IgD-negative memory B cell (primary cell): ENCODE results near the gene EDN1. TPM values are rescaled to one million over a fixed set of nuclear protein-coding genes. Genes with fewer than 3 reads are reported as not detected.
"Not testable (repeated sequence)": the region's sequence is repeated elsewhere in the genome, so short reads cannot be mapped to it uniquely, and the experiment has no call there.

Experiments
- H3K27ac Mint-ChIP-seq, 3 donors: one replicate each; pipeline ENCODE4 v1.8.0; 2020 to 2022; ENCODE audit warnings: mild to moderate bottlenecking in 3 of 3, mixed read lengths in 3 of 3, moderate library complexity in 1 of 3
- H3K27me3 Mint-ChIP-seq: one replicate; pipeline ENCODE4 v1.8.0; 2021; ENCODE audit warnings: mixed read lengths
- H3K36me3 Mint-ChIP-seq: one replicate; pipeline ENCODE4 v1.8.0; 2020; ENCODE audit warnings: mild to moderate bottlenecking, mixed read lengths
- H3K4me1 Mint-ChIP-seq, 3 donors: one replicate each; pipeline ENCODE4 v1.8.0; 2020 to 2022; ENCODE audit warnings: mixed read lengths in 3 of 3, mild to moderate bottlenecking in 1 of 3
- H3K4me3 Mint-ChIP-seq, 4 donors: one replicate each; pipeline ENCODE4 v1.8.0; 2020 to 2022; ENCODE audit warnings: mild to moderate bottlenecking in 4 of 4, mixed read lengths in 4 of 4, moderate library complexity in 3 of 4
- H3K9me3 Mint-ChIP-seq, 3 donors: one replicate each; pipeline ENCODE4 v1.8.0; 2020 to 2021; ENCODE audit warnings: mixed read lengths in 3 of 3, mild to moderate bottlenecking in 1 of 3
- polyA plus RNA-seq: library from polyadenylated mRNA; unstranded; fragments of 300-500 nt; fragmentation: Illumina TruSeq; gene quantifications from one replicate; pipeline ENCODE4 v1.2.3, GENCODE V29; 2021

Gene EDN1
- polyA plus RNA-seq, 1 donor from 2014 or later: not detected

GRCh38 chr6:12314751-12315150 is 24.6 kb downstream of the EDN1 start:
- no peaks in the 10 kb centered on the region for H3K27me3 Mint-ChIP-seq
- H3K27ac Mint-ChIP-seq: no peak overlapping the region
- no peaks in the 10 kb centered on the region for H3K4me1 Mint-ChIP-seq
- no peak overlapping the region for H3K4me3 Mint-ChIP-seq
- peaks cover 0 to 6% (median 5%) of the 10 kb centered on the region in 3 donors for H3K9me3 Mint-ChIP-seq
- H3K36me3 Mint-ChIP-seq: peaks cover 2% of the 10 kb centered on the region

GRCh38 chr6:12315292-12316081 is 25.3 kb downstream of the EDN1 start:
- Mint-ChIP-seq H3K4me3 (no peak overlapping the region), H3K9me3 (peaks cover 0 to 6% (median 5%) of the 10 kb centered on the region in 3 donors), H3K27me3 (peaks cover under 1% of the 10 kb centered on the region), H3K4me1 (no peaks in the 10 kb centered on the region), H3K27ac (no peak overlapping the region), H3K36me3 (peaks cover 2% of the 10 kb centered on the region)

DNA sequence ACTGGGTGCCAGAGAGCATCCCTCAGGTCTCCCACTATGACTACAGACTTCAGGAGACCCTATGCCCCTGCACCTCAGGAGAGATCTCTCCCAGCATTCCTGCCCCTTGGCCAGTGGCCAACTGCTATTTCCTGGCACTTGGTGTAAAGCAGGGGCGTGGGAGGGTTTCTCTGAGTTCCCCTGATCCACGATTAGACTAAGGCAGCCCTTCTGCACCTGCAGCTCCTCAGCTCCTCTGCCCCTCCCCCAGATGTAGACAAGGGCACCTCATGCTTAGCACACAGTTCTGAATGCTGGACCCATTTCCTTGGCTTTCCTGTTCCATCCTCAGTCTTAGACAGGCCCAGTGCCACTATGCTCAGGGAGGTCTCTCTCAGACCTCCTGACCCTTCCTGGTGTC is 28.6 kb downstream of the EDN1 start:
- no peak overlapping the region for H3K4me3 Mint-ChIP-seq
- H3K4me1 Mint-ChIP-seq: no peaks in the 10 kb centered on the region
- peaks cover 6% of the 10 kb centered on the region for H3K27me3 Mint-ChIP-seq
- peaks cover 6% of the 10 kb centered on the region for H3K36me3 Mint-ChIP-seq
- H3K9me3 Mint-ChIP-seq: peaks cover 0 to 6% (median 5%) of the 10 kb centered on the region in 3 donors
- no peak overlapping the region for H3K27ac Mint-ChIP-seq

DNA sequence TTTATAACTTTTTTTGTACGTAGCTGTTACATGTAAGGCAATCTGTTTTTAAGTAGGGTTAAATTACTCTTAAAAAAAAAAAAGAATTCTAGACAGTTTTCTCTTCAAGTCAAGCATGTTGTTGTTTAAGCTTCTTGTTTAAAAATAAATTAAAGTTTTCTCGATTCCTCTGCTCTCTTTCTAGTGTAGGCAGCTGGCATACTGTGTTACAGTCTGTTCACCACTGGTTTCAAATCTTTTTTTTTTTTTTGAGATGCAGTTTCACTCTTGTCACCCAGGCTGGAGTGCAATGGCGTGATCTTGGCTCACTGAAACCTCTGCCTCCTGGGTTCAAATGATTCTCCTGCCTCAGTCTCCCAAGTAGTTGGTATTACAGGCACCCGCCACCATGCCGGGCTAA is 29.9 kb downstream of the EDN1 start:
- not testable (repeated sequence) for H3K4me1 Mint-ChIP-seq, H3K36me3 Mint-ChIP-seq, H3K27me3 Mint-ChIP-seq, H3K27ac Mint-ChIP-seq, H3K9me3 Mint-ChIP-seq, H3K4me3 Mint-ChIP-seq

GRCh38 chr6:12324099-12324498 is 33.9 kb downstream of the EDN1 start:
- H3K36me3 Mint-ChIP-seq: peaks cover 4% of the 10 kb centered on the region

GRCh38 chr6:12324748-12325147 is 34.6 kb downstream of the EDN1 start:
- no peak overlapping the region for H3K27ac Mint-ChIP-seq
- no peaks in the 10 kb centered on the region for H3K9me3 Mint-ChIP-seq
- H3K4me3 Mint-ChIP-seq: no peak overlapping the region
- H3K36me3 Mint-ChIP-seq: peaks cover 4% of the 10 kb centered on the region
- no peaks in the 10 kb centered on the region for H3K4me1 Mint-ChIP-seq
- H3K27me3 Mint-ChIP-seq: peaks cover 13% of the 10 kb centered on the region

More at GRCh38 chr6:12324099-12324498, 33.9 kb downstream of the EDN1 start:
- Mint-ChIP-seq H3K4me3 (no peak overlapping the region), H3K9me3 (peaks cover 0 to 2% (median 0%) of the 10 kb centered on the region in 3 donors), H3K27me3 (peaks cover 13% of the 10 kb centered on the region), H3K27ac (no peak overlapping the region), H3K4me1 (no peaks in the 10 kb centered on the region)

GRCh38 chr6:12325872-12326271 is 35.7 kb downstream of the EDN1 start:
- Mint-ChIP-seq H3K4me3 (no peak overlapping the region), H3K4me1 (no peaks in the 10 kb centered on the region), H3K9me3 (peaks cover 0 to 2% (median 0%) of the 10 kb centered on the region in 3 donors), H3K36me3 (peaks cover 4% of the 10 kb centered on the region), H3K27ac (no peak overlapping the region), H3K27me3 (peaks cover 11% of the 10 kb centered on the region)

- no peak overlapping the region for H3K27ac Mint-ChIP-seq
- peaks cover 0 to under 1% (median 0%) of the 10 kb centered on the region in 3 donors for H3K4me1 Mint-ChIP-seq
- no peak overlapping the region for H3K4me3 Mint-ChIP-seq
- H3K9me3 Mint-ChIP-seq: peaks cover 0 to 2% (median 0%) of the 10 kb centered on the region in 3 donors
- H3K36me3 Mint-ChIP-seq: no peaks in the 10 kb centered on the region
- H3K27me3 Mint-ChIP-seq: peaks cover 7% of the 10 kb centered on the region
Measured at GRCh38 chr6:12327391-12327790, 37.2 kb downstream of the EDN1 start.

- no peak overlapping the region for H3K27ac Mint-ChIP-seq
- peaks cover 0 to 2% (median 0%) of the 10 kb centered on the region in 3 donors for H3K4me1 Mint-ChIP-seq
- H3K27me3 Mint-ChIP-seq: peaks cover 7% of the 10 kb centered on the region
- no peaks in the 10 kb centered on the region for H3K36me3 Mint-ChIP-seq
- H3K9me3 Mint-ChIP-seq: peaks cover 0 to 2% (median 0%) of the 10 kb centered on the region in 3 donors
- peak overlapping the region in 1 of 4 donors; percentile 31 for H3K4me3 Mint-ChIP-seq
Measured at GRCh38 chr6:12327988-12328387, 37.8 kb downstream of the EDN1 start.

DNA sequence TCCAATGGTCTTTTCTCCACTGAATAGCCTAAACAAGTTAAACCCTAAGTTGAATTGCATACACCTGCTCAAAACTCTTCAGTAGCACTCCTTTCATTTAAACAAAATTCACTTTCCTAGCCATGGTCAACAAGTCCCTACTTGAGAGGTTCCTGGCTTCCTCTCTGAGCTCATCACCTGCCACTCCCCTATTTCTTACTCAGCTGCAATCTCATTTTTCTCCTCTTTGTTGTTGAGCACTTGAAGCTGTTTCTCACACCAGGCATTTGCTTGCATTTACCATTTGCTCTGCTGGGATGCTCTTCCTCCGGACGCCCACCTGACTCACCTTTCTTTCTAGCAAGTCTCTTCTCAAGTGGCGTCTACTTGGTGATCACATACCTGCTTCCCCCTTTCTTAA is 38.5 kb downstream of the EDN1 start:
- no peaks in the 10 kb centered on the region for H3K36me3 Mint-ChIP-seq
- peaks cover 0 to 2% (median 0%) of the 10 kb centered on the region in 3 donors for H3K9me3 Mint-ChIP-seq
- peaks cover 0 to 2% (median 0%) of the 10 kb centered on the region in 3 donors for H3K4me1 Mint-ChIP-seq
- peaks cover 7% of the 10 kb centered on the region for H3K27me3 Mint-ChIP-seq
- peak overlapping the region in 1 of 3 donors; percentile 17 for H3K27ac Mint-ChIP-seq
- H3K4me3 Mint-ChIP-seq: no peak overlapping the region

DNA sequence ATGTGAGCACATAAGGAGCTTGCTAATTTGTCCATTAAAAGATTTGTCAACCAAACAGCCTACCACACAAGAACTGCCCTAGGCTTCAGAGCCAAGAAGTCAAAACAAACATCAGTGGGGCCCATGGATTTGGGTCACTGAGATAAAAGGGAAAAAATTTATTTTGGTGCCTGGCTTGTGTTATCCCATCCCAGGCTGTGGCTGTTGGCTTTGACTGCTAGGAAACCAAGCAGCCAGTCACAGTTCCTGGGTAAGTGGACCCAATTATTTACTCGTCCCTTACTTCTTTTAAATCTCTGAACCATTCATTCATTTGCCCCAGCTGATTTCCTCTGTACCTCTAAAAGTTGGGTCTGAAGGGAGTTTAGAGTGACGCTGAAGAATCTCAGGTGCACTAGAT is 41.3 kb downstream of the EDN1 start:
- H3K4me1 Mint-ChIP-seq: peaks cover 1 to 5% (median 4%) of the 10 kb centered on the region in 3 donors
- no peak overlapping the region for H3K27ac Mint-ChIP-seq
- no peaks in the 10 kb centered on the region for H3K36me3 Mint-ChIP-seq
- H3K4me3 Mint-ChIP-seq: no peak overlapping the region
- H3K9me3 Mint-ChIP-seq: peaks cover 0 to 2% (median 0%) of the 10 kb centered on the region in 3 donors
- H3K27me3 Mint-ChIP-seq: peaks cover 5% of the 10 kb centered on the region

GRCh38 chr6:12331951-12332749 is 42.0 kb downstream of the EDN1 start:
- Mint-ChIP-seq H3K4me3 (peak overlapping the region in 1 of 4 donors; percentile 45), H3K27ac (no peak overlapping the region), H3K27me3 (peaks cover 5% of the 10 kb centered on the region), H3K4me1 (peaks cover 1 to 5% (median 4%) of the 10 kb centered on the region in 3 donors), H3K9me3 (peaks cover 0 to 2% (median 0%) of the 10 kb centered on the region in 3 donors), H3K36me3 (no peaks in the 10 kb centered on the region)

DNA sequence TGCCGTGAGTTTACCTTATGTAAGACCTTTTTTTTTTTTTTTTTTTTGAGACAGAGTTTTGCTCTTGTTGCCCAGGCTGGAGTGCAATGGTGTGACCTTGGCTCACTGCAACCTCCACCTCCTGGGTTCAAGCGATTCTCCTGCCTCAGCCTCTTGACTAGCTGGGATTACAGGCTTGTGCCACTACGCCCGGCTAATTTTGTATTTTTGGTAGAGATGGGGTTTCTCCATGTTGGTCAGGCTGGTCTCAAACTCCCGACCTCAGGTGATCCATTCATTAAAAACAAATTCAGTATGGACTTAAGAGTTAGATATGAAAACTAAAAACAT is 42.6 kb downstream of the EDN1 start:
- not testable (repeated sequence) for H3K9me3 Mint-ChIP-seq, H3K36me3 Mint-ChIP-seq, H3K27ac Mint-ChIP-seq

GRCh38 chr6:12333128-12333527 is 43.0 kb downstream of the EDN1 start:
- H3K4me3 Mint-ChIP-seq: no peak overlapping the region
- H3K36me3 Mint-ChIP-seq: no peaks in the 10 kb centered on the region
- H3K27ac Mint-ChIP-seq: no peak overlapping the region
- peaks cover under 1% of the 10 kb centered on the region for H3K27me3 Mint-ChIP-seq
- peaks cover 1 to 5% (median 4%) of the 10 kb centered on the region in 3 donors for H3K4me1 Mint-ChIP-seq
- peaks cover 0 to 2% (median 0%) of the 10 kb centered on the region in 3 donors for H3K9me3 Mint-ChIP-seq

More for the DNA sequence above, 42.6 kb downstream of the EDN1 start:
- not testable (repeated sequence) for H3K4me1 Mint-ChIP-seq, H3K4me3 Mint-ChIP-seq, H3K27me3 Mint-ChIP-seq

GRCh38 chr6:12334526-12335130 is 44.5 kb downstream of the EDN1 start:
- Mint-ChIP-seq H3K27me3 (no peaks in the 10 kb centered on the region), H3K9me3 (peaks cover 0 to 2% (median 0%) of the 10 kb centered on the region in 3 donors), H3K4me3 (no peak overlapping the region), H3K36me3 (no peaks in the 10 kb centered on the region), H3K4me1 (peaks cover 1 to 5% (median 4%) of the 10 kb centered on the region in 3 donors), H3K27ac (no peak overlapping the region)
